Measurements from ENCODE around the gene SMIM13. TPM values are rescaled to one million over a fixed set of nuclear protein-coding genes. Genes with fewer than 3 reads are reported as not detected.

SMIM13 gene
- total and polyA plus RNA-seq, 2 of the 4 experiments (the other 2 are of a cell fraction): 5.4 to 10.0 TPM

GRCh38 chr6:11174242-11174611 lies 80.6 kb downstream of the SMIM13 start:
- Histone ChIP-seq H3K23ac (ENCODE audit: low read depth, low read length) (no peak overlapping the region), H3K27ac (ENCODE audit: insufficient read depth, low read length) (no peak overlapping the region), H3K9me1 (ENCODE audit: insufficient read depth, low read length) (no peaks in the 10 kb centered on the region), H3K27me3 (ENCODE audit: control insufficient read depth, insufficient read depth, low read length) (no peaks in the 10 kb centered on the region), H3K4me2 (ENCODE audit: low read depth, low read length) (no peak overlapping the region), H3K79me1 (ENCODE audit: low read depth in 1 of 2, low read length in 2 of 2) (no peaks in the 10 kb centered on the region), H2BK15ac (ENCODE audit: low read depth, low read length) (no peak overlapping the region), H4K20me1 (ENCODE audit: insufficient read depth, low read length) (no peaks in the 10 kb centered on the region), H3K4ac (ENCODE audit: low read depth, low read length) (no peak overlapping the region; the same call in 1 of the 2 replicates), H2BK5ac (ENCODE audit: low read depth, low read length, poor library complexity, severe bottlenecking) (no peak overlapping the region), H4K91ac (ENCODE audit: insufficient read depth, low read depth, low read length) (no peak overlapping the region), H4K8ac (ENCODE audit: low read depth in 2 of 2, low read length in 2 of 2) (no peak overlapping the region), H2AFZ (replicated peaks; ENCODE audit: low read length, poor library complexity) (no peak overlapping the region), H2AK5ac (ENCODE audit: low read depth, low read length) (no peak overlapping the region), H3K9ac (ENCODE audit: low read depth, low read length) (no peak overlapping the region), H4K5ac (ENCODE audit: low read depth, low read length) (no peak overlapping the region), H3K9me3 (ENCODE audit: control insufficient read depth, insufficient read depth, low read length) (no peaks in the 10 kb centered on the region), H3K4me1 (ENCODE audit: control insufficient read depth, insufficient read depth, low read length) (no peaks in the 10 kb centered on the region), H2AK9ac (replicated peaks; ENCODE audit: low read depth, low read length, poor library complexity) (no peak overlapping the region), H3K18ac (ENCODE audit: low read depth, low read length) (no peak overlapping the region), H3K14ac (replicated peaks; ENCODE audit: low read depth, low read length) (no peak overlapping the region), H3K4me3 (ENCODE audit: insufficient read depth, low read depth, low read length) (no peak overlapping the region), H2BK120ac (ENCODE audit: low read depth, low read length) (no peak overlapping the region), H2BK20ac (ENCODE audit: low read depth, low read length) (0 out of 2 replicates have a peak overlapping the region, but pooled peaks have one; percentile 18), H3K56ac (ENCODE audit: extremely low read depth, insufficient read depth, low read length) (no peak overlapping the region), H3K36me3 (ENCODE audit: control insufficient read depth, insufficient read depth, low read length) (no peaks in the 10 kb centered on the region)
- WGBS, 2 experiments (ENCODE audit: extremely low coverage in 2 of 2, insufficient read length in 1 of 2): 93% methylated on average over 2 of the region's 5 CpGs; no CpG with 5 or more reads in 1 of the 2 experiments
- in situ Hi-C loops (cut with MboI; ENCODE audit: low sequenced_read_pairs): no loop called here
- DNase-seq (no peak), ATAC-seq (ENCODE audit: low read depth) (no peak)
- dilution Hi-C loops (cut with HindIII; ENCODE audit: low sequenced_read_pairs, unreplicated experiment): no loop called here
- ChIA-PET POLR2A (ENCODE audit: unreplicated experiment) (no interaction called here), CTCF (no interaction called here)
- intact Hi-C loops (cut with micrococcal nuclease): no loop called here
- TF ChIP-seq MAZ (IDR thresholded peaks at IDR 0.05; ENCODE audit: borderline replicate concordance, low read depth, low read length) (no peak), CEBPB (IDR thresholded peaks at IDR 0.05; ENCODE audit: low read depth, low read length) (no peak), SMC3 (IDR thresholded peaks at IDR 0.05; ENCODE audit: low read depth, low read length) (no peak), RFX5 (IDR thresholded peaks at IDR 0.05; ENCODE audit: low read depth, low read length) (no peak), CHD1 (IDR thresholded peaks at IDR 0.05; ENCODE audit: low read depth, low read length) (no peak), ELK1 (IDR thresholded peaks at IDR 0.05; ENCODE audit: borderline replicate concordance, low read depth, low read length) (no peak), POLR2A (IDR thresholded peaks at IDR 0.05; ENCODE audit: low read depth, low read length) (no peak), USF2 (IDR thresholded peaks at IDR 0.05; ENCODE audit: low read depth, low read length) (no peak), FOS (IDR thresholded peaks at IDR 0.05; ENCODE audit: low read depth, low read length) (no peak), MXI1 (IDR thresholded peaks at IDR 0.05; ENCODE audit: borderline replicate concordance, low read depth, low read length) (no peak), BHLHE40 (IDR thresholded peaks at IDR 0.05; ENCODE audit: low read depth, low read length) (no peak), CTCF (conservative IDR thresholded peaks at IDR 0.05; ENCODE audit: low read depth, low read length) (no peak), RCOR1 (IDR thresholded peaks at IDR 0.05; ENCODE audit: insufficient replicate concordance, low read length) (no peak), MAFK (IDR thresholded peaks at IDR 0.05; ENCODE audit: low read depth, low read length) (no peak)
- BruUV-seq (replicated peaks): no TSS peak
